Dedifferentiated amniotic fluid mesenchymal stem cell (primary cell): ENCODE measurements around the gene EXOC3.
"Not testable (repeated sequence)": the region's sequence is repeated elsewhere in the genome, so short reads cannot be mapped to it uniquely, and the experiment has no call there.

Experiments
- DNase-seq: peaks from one replicate; pipeline ENCODE4 v3.0.0-alpha.2; 2016; ENCODE audit errors: extremely low spot score

The EXOC3 gene

GRCh38 chr5:502325-503079 lies 59.5 kb downstream of the EXOC3 start:
- DNase-seq = no peak

- DNase-seq = no peak
Observed at GRCh38 chr5:504326-505154, 61.6 kb downstream of the EXOC3 start.

GRCh38 chr5:505951-506525 lies 63.1 kb downstream of the EXOC3 start:
- no peak for DNase-seq

- DNase-seq = not testable (repeated sequence)
Observed at GRCh38 chr5:507986-508575, 65.1 kb downstream of the EXOC3 start.

- DNase-seq = no peak
Observed at GRCh38 chr5:509611-510185, 66.7 kb downstream of the EXOC3 start.

- DNase-seq = no peak
Observed at GRCh38 chr5:510521-510920, 67.5 kb downstream of the EXOC3 start.

GRCh38 chr5:511476-511875 lies 68.5 kb downstream of the EXOC3 start:
- no peak for DNase-seq

GRCh38 chr5:513216-514100 lies 70.5 kb downstream of the EXOC3 start:
- DNase-seq = no peak

- DNase-seq = no peak
Observed at GRCh38 chr5:514101-514485, 71.1 kb downstream of the EXOC3 start.

- no peak for DNase-seq
Observed at GRCh38 chr5:514673-515072, 71.7 kb downstream of the EXOC3 start.

- no peak for DNase-seq
Observed at GRCh38 chr5:515273-515836, 72.4 kb downstream of the EXOC3 start.

GRCh38 chr5:516338-516925 lies 73.5 kb downstream of the EXOC3 start:
- DNase-seq = no peak
